ENCODE results near the gene CYB5RL. TPM values are rescaled to one million over a fixed set of nuclear protein-coding genes. Genes with fewer than 3 reads are reported as not detected.
"Not testable (repeated sequence)": the region's sequence is repeated elsewhere in the genome, so short reads cannot be mapped to it uniquely, and the experiment has no call there.

CYB5RL gene
- total RNA-seq, 4 donors from 2014 or later, result 2.2 to 4.1 (median 3.0) TPM

DNA sequence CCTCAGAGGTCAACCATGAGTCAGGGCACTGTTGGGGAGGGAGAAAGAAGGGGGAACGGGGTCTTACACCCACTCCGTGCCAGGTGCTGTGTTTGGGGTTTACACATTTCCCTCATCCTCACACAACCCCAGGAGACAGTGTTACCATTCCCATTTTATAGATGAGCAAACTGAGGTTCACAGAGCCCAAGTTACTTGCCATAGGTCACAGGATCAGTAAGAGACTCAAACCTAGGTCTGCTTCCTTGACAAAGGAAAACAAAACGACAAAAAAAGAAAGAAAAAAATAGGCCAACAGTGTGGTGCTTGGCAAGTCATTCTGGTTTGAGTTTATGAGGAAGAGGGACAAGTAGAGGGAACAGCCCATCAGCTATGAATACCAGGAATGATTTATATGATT lies 30.8 kb downstream of the CYB5RL start:
- TF ChIP-seq, protein P1, sequence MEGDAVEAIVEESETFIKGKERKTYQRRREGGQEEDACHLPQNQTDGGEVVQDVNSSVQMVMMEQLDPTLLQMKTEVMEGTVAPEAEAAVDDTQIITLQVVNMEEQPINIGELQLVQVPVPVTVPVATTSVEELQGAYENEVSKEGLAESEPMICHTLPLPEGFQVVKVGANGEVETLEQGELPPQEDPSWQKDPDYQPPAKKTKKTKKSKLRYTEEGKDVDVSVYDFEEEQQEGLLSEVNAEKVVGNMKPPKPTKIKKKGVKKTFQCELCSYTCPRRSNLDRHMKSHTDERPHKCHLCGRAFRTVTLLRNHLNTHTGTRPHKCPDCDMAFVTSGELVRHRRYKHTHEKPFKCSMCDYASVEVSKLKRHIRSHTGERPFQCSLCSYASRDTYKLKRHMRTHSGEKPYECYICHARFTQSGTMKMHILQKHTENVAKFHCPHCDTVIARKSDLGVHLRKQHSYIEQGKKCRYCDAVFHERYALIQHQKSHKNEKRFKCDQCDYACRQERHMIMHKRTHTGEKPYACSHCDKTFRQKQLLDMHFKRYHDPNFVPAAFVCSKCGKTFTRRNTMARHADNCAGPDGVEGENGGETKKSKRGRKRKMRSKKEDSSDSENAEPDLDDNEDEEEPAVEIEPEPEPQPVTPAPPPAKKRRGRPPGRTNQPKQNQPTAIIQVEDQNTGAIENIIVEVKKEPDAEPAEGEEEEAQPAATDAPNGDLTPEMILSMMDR (IDR thresholded peaks at IDR 0.05), result no peak
- TF ChIP-seq POLR2AphosphoS5 (IDR thresholded peaks at IDR 0.05), result no peak
- TF ChIP-seq POLR2A (IDR thresholded peaks at IDR 0.05), result no peak
- TF ChIP-seq EP300 (IDR thresholded peaks at IDR 0.05), result no peak
- H3K27ac ChIP-seq, result no peak overlapping the region
- WGBS, 2 donors (ENCODE audit: low coverage in 1 of 2), result 63 to 69% methylated on average over 1 to 3 of the region's 3 CpGs
- H3K36me3 ChIP-seq, result peaks cover 0 to 14% of the 10 kb centered on the region in 2 donors
- ATAC-seq, result no peak
- H3K4me1 ChIP-seq, result peaks cover 0 to 3% (median 0%) of the 10 kb centered on the region in 3 donors
- H3K4me3 ChIP-seq, result no peak overlapping the region
- no peaks in the 10 kb centered on the region for H3K27me3 ChIP-seq
- H3K9me3 ChIP-seq, result no peaks in the 10 kb centered on the region

DNA sequence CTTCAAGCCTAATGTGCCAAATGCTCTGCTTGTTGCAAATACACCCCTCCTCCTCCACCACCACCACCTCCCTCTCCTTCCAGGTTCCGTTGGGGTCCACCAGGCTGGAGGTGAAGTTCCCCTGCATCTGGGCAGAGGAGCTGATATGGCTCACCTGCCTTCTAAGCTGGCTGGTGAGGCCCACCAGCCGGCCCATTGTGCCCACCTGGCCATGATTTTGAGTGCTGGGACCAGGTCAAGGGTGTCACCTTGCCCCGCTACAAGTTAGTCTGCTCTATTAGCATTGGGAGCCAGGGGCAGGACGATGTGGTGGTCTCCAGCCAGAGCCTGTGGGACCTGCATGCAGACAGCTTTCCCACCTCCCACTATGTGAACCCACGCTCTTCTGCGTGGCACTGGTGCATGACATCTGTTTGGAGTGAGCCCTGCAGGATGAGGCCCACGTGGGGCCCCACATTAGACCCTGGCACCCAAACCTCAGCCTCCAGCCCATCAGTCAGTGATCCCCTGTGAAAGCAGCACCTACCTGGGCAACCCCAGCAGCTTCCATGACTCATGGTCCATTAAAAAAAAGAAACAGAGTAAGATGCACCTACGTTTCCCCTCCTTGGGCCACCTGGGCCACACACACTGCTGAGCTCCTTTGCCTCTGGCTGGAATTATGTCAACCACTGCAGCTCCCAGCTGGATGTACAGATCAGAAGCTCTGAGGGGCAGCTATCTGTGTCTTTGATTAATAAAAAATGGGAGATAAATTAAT lies 31.4 kb downstream of the CYB5RL start:
- whole genome bisulfite sequencing, 2 donors (ENCODE audit: low coverage in 1 of 2), result 76 to 100% methylated on average over 1 to 6 of the region's 8 CpGs
- no peak overlapping the region for H3K27ac ChIP-seq
- H3K4me1 ChIP-seq, result no peaks in the 10 kb centered on the region
- no peak for ATAC-seq
- peaks cover 0 to 7% of the 10 kb centered on the region in 2 donors for H3K36me3 ChIP-seq
- no peak overlapping the region for H3K4me3 ChIP-seq
- no peaks in the 10 kb centered on the region for H3K9me3 ChIP-seq
- H3K27me3 ChIP-seq, result no peaks in the 10 kb centered on the region
- no peak for TF ChIP-seq POLR2AphosphoS5 (IDR thresholded peaks at IDR 0.05)
- TF ChIP-seq, protein P1 (IDR thresholded peaks at IDR 0.05), result no peak
- no peak for TF ChIP-seq EP300 (IDR thresholded peaks at IDR 0.05)
- TF ChIP-seq POLR2A (IDR thresholded peaks at IDR 0.05), result no peak

DNA sequence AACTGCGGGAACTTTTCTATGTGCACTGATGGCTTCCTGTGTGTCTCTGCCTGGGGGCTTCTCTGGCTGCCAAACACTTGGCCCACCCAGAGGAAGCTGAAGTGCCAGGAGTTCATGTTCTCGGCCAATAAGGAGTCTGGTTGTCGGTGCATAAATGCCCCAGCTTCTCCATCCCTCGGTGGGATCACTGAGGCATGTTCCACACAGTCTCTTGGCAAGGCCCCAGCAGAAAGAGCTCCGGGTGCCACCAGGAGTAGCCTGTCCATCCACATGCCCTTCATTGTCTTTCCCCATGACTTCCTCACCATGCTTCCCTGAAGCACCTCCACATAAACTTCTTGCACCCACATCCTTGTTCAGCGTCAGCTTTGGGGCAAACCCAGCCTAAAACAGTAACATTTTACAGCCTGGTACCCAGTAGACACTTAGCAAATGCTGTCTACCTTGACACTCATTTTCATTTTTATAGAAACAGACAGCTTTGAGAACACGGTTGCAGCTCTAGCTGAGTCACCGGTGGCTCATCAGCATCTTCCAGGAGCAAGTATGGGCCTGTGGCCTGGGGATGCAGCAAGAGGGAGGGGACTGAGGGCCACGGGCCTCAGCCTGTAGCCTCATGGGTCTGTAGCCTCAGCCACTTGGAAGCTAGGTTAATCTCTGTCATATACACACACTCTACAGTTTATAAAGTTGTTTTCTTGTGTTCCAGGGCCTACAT lies 32.2 kb downstream of the CYB5RL start:
- Histone ChIP-seq H3K4me1 (no peaks in the 10 kb centered on the region), H3K27ac (no peak overlapping the region), H3K36me3 (peaks cover 0 to 5% of the 10 kb centered on the region in 2 donors), H3K4me3 (no peak overlapping the region), H3K9me3 (no peaks in the 10 kb centered on the region), H3K27me3 (no peaks in the 10 kb centered on the region)
- TF ChIP-seq POLR2A (IDR thresholded peaks at IDR 0.05) (no peak), EP300 (IDR thresholded peaks at IDR 0.05) (no peak), POLR2AphosphoS5 (IDR thresholded peaks at IDR 0.05) (no peak)
- ATAC-seq, result no peak
- WGBS, 2 donors (ENCODE audit: low coverage in 1 of 2), result 78 to 92% methylated on average over 2 to 6 of the region's 9 CpGs

DNA sequence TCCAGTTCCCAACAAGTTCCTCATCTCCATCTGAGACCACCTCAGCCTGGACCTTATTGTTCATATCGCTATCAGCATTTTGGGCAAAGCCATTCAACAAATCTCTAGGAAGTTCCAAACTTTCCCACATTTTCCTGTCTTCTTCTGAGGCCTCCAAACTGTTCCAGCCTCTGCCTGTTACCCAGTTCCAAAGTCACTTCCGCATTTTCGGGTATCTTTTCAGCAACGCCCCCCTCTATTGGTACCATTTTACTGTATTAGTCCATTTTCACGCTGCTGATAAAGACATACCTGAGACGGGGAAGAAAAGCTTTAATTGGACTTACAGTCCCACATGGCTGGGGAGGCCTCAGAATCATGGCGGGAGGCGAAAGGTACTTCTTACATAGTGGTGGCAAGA lies 33.5 kb downstream of the CYB5RL start:
- not testable (repeated sequence) for ATAC-seq, H3K27ac ChIP-seq, H3K4me1 ChIP-seq, H3K4me3 ChIP-seq, H3K36me3 ChIP-seq, H3K9me3 ChIP-seq, H3K27me3 ChIP-seq
- WGBS, 2 donors (ENCODE audit: low coverage in 1 of 2), result 85 to 90% methylated on average over 4 of the region's 8 CpGs

DNA sequence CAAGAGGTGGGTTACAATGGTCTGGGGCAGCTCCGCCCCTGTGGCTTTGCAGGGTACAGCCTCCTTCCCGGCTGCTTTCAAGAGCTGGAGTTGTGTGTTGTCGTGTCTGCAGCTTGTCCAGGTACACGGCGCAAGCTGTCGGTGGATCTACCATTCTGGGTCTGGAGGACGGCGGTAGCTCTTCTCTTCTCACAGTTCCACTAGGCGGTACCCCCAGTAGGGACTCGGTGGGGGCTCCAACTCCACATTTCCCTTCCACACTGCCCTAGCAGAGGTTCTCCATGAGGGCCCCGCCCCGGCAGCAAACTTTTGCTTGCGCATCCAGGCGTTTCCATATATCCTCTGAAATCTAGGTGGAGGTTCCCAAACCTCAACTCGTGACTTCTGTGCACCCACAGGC lies 34.7 kb downstream of the CYB5RL start:
- no peak for ATAC-seq
- Histone ChIP-seq H3K9me3 (no peaks in the 10 kb centered on the region), H3K4me1 (no peaks in the 10 kb centered on the region), H3K27me3 (no peaks in the 10 kb centered on the region), H3K36me3 (no peaks in the 10 kb centered on the region), H3K27ac (no peak overlapping the region), H3K4me3 (no peak overlapping the region)
- TF ChIP-seq, protein P1 (IDR thresholded peaks at IDR 0.05), result no peak
- no peak for TF ChIP-seq POLR2AphosphoS5 (IDR thresholded peaks at IDR 0.05)
- TF ChIP-seq POLR2A (IDR thresholded peaks at IDR 0.05), result no peak
- TF ChIP-seq EP300 (IDR thresholded peaks at IDR 0.05), result no peak
- WGBS, 2 donors (ENCODE audit: low coverage in 1 of 2), result 100% methylated on average over 1 of the region's 15 CpGs

DNA sequence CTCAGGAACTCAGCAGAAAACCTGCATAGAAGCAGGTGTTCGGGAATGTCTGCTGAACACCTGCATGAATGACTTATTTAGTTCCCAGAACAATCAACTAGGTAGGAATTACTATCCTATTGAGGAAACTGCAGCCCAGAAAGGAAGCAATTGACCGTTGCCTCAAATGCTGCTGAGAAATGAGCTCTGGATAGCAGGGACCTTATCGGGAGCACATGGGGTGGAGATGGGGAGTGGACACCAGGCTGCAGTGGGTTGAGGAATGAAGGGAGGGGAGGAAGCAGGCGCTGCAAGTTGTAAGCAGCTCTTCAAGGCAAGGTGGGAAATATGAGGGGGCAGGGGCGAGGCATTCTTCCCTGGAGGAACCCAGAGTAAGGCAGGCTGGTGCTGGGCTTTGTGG lies 36.3 kb downstream of the CYB5RL start:
- Histone ChIP-seq H3K4me3 (no peak overlapping the region), H3K36me3 (no peaks in the 10 kb centered on the region), H3K27me3 (no peaks in the 10 kb centered on the region), H3K4me1 (no peaks in the 10 kb centered on the region), H3K9me3 (no peaks in the 10 kb centered on the region), H3K27ac (no peak overlapping the region)
- 68 to 90% methylated on average over 3 to 4 of the region's 5 CpGs for WGBS, 2 donors (ENCODE audit: low coverage in 1 of 2)
- TF ChIP-seq, protein P1 (IDR thresholded peaks at IDR 0.05), result no peak
- TF ChIP-seq POLR2A (IDR thresholded peaks at IDR 0.05) (no peak), EP300 (IDR thresholded peaks at IDR 0.05) (no peak)
- no peak for ATAC-seq
